Suprapubic skin (tissue), 3 donors: Measurements from ENCODE around the gene AEBP1.

Source experiments
- EP300 ChIP-seq: sonication (generic); formaldehyde crosslinking; IDR thresholded peaks from one replicate; pipeline ENCODE4 v1.6.1; 2017; ENCODE audit warnings: antibody characterized with exemption
- POLR2A ChIP-seq, 2 donors: fragments of 450-650 bp; IDR thresholded peaks; one replicate each; pipeline ENCODE4 v1.6.1; 2017; ENCODE audit warnings: antibody characterized with exemption in 2 of 2, mild to moderate bottlenecking in 2 of 2, moderate library complexity in 2 of 2
- TF ChIP-seq, protein P1 (sequence below), 2 donors: fragments of 200-600 bp in 1 of 2; fragments of 450-650 bp in 1 of 2; sonication (generic) in 1 of 2; IDR thresholded peaks; one replicate each; pipeline ENCODE4 v1.5.1; 2016 to 2019; ENCODE audit warnings: antibody characterized with exemption in 2 of 2, mild to moderate bottlenecking in 1 of 2, moderate library complexity in 1 of 2

DNA sequence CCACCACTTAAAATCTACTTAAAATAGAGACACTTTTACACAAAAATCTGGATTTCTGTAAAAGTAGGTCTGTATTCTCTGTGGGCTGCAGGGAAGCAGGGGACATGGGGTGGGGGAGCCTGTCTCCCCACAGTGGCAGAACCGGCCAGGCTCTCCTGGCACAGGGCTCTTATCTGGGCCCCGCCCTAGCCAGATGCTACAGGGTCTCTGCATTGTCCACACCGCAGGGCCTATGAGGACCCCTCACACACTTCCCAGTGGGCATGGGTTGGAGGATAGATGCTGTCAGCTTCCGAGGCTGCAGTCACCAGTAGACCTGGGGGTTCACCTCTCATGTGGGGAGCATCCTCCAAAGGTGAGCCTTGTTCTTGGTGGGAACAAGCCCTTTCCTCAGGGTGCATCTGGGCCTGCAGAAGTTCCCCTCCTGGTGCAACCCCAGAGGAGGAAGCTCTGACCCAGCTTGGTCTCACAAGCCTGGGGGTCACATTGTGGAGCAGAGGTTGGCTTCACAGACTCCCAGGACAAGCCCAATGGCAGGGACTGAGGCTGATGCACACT is 52.4 kb downstream of the AEBP1 start:
- TF ChIP-seq POLR2A (IDR thresholded peaks at IDR 0.05) (no peak), EP300 (no peak)
- TF ChIP-seq, protein P1, sequence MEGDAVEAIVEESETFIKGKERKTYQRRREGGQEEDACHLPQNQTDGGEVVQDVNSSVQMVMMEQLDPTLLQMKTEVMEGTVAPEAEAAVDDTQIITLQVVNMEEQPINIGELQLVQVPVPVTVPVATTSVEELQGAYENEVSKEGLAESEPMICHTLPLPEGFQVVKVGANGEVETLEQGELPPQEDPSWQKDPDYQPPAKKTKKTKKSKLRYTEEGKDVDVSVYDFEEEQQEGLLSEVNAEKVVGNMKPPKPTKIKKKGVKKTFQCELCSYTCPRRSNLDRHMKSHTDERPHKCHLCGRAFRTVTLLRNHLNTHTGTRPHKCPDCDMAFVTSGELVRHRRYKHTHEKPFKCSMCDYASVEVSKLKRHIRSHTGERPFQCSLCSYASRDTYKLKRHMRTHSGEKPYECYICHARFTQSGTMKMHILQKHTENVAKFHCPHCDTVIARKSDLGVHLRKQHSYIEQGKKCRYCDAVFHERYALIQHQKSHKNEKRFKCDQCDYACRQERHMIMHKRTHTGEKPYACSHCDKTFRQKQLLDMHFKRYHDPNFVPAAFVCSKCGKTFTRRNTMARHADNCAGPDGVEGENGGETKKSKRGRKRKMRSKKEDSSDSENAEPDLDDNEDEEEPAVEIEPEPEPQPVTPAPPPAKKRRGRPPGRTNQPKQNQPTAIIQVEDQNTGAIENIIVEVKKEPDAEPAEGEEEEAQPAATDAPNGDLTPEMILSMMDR (IDR thresholded peaks at IDR 0.05): no peak
